CD14-positive monocyte (primary cell): Measurements from ENCODE around the gene TIAM2. TPM values are rescaled to one million over a fixed set of nuclear protein-coding genes. Genes with fewer than 3 reads are reported as not detected.

Experiments used
- DNase-seq, 3 donors: peaks; one replicate each; pipeline ENCODE4 v3.0.0-alpha.2; 2011 to 2022
- H2AFZ ChIP-seq: 2 replicates; pipeline ENCODE4 v1.6.0; 2012; ENCODE audit warnings: mild to moderate bottlenecking, low read depth, low read length, inconsistent platforms; ENCODE audit not compliant: insufficient read depth, poor library complexity, severe bottlenecking
- H3K27ac ChIP-seq, 2 donors: 1 replicate in 1 of 2; 2 replicates in 1 of 2; pipeline ENCODE4 v1.5.1; 2012 to 2013; ENCODE audit warnings: low read length in 2 of 2, control low read depth in 1 of 2, inconsistent platforms in 1 of 2, low read depth in 1 of 2, mild to moderate bottlenecking in 1 of 2
- H3K27me3 ChIP-seq, 2 donors: one replicate each; pipeline versions ENCODE4 v1.6.0 to v1.6.1; 2011 to 2013; ENCODE audit warnings: low read length in 2 of 2; ENCODE audit not compliant: control insufficient read depth in 2 of 2, insufficient read depth in 2 of 2
- H3K36me3 ChIP-seq, 2 donors: replicated peaks in 1 of 2; 1 replicate in 1 of 2; 2 replicates in 1 of 2; pipeline versions ENCODE4 v1.5.1 to v1.6.1; 2012 to 2013; ENCODE audit warnings: low read length in 2 of 2, control low read depth in 1 of 2, inconsistent platforms in 1 of 2, mild to moderate bottlenecking in 1 of 2; ENCODE audit not compliant: insufficient read depth in 2 of 2, control insufficient read depth in 1 of 2
- H3K4me1 ChIP-seq, 2 donors: 1 replicate in 1 of 2; 2 replicates in 1 of 2; pipeline versions ENCODE4 v1.5.1 to v1.6.1; 2012 to 2013; ENCODE audit warnings: low read length in 2 of 2, control low read depth in 1 of 2, inconsistent platforms in 1 of 2, mild to moderate bottlenecking in 1 of 2, moderate library complexity in 1 of 2; ENCODE audit not compliant: insufficient read depth in 2 of 2, control insufficient read depth in 1 of 2
- H3K4me2 ChIP-seq: replicated peaks from 2 replicates; pipeline ENCODE3; 2012; ENCODE audit warnings: low read length, moderate library complexity, mild to moderate bottlenecking; ENCODE audit not compliant: poor library complexity, severe bottlenecking; ENCODE audit errors: extremely low read depth
- H3K4me3 ChIP-seq, 3 experiments: fragments of 200-600 bp in 1 of 3; sonication (generic) in 1 of 3; replicated peaks in 1 of 3; 1 replicate in 2 of 3; 2 replicates in 1 of 3; pipeline ENCODE4 v1.5.1; 2011 to 2013; ENCODE audit warnings: low read length in 3 of 3, mild to moderate bottlenecking in 3 of 3, control low read depth in 2 of 3, low read depth in 2 of 3, inconsistent platforms in 1 of 3, moderate library complexity in 1 of 3
- H3K79me2 ChIP-seq: 2 replicates; pipeline ENCODE4 v1.6.0; 2012; ENCODE audit warnings: mild to moderate bottlenecking, control low read depth, inconsistent platforms, low read length, moderate library complexity; ENCODE audit not compliant: insufficient read depth
- H3K9ac ChIP-seq: 2 replicates; pipeline ENCODE4 v1.6.0; 2017; ENCODE audit warnings: low read length, mild to moderate bottlenecking; ENCODE audit not compliant: insufficient read depth, poor library complexity, severe bottlenecking
- H3K9me3 ChIP-seq, 2 donors: replicated peaks in 1 of 2; 1 replicate in 1 of 2; 2 replicates in 1 of 2; pipeline versions ENCODE4 v1.5.1 to v1.6.1; 2012 to 2013; ENCODE audit warnings: low read length in 2 of 2, control low read depth in 1 of 2; ENCODE audit not compliant: control insufficient read depth in 1 of 2, insufficient read depth in 1 of 2
- H4K20me1 ChIP-seq: 2 replicates; pipeline ENCODE4 v1.6.0; 2012; ENCODE audit warnings: mild to moderate bottlenecking, low read length, control low read depth, moderate library complexity; ENCODE audit not compliant: insufficient read depth
- H3K27ac Mint-ChIP-seq, 7 donors: one replicate each; pipeline ENCODE4 v1.8.0; 2020; ENCODE audit warnings: mild to moderate bottlenecking in 7 of 7, mixed read lengths in 7 of 7, moderate library complexity in 6 of 7, inconsistent platforms in 2 of 7
- H3K27me3 Mint-ChIP-seq, 3 donors: one replicate each; pipeline ENCODE4 v1.8.0; 2021 to 2022; ENCODE audit warnings: low read depth in 3 of 3, mild to moderate bottlenecking in 3 of 3, mixed read lengths in 3 of 3, moderate library complexity in 3 of 3, inconsistent platforms in 1 of 3
- H3K36me3 Mint-ChIP-seq, 2 donors: one replicate each; pipeline ENCODE4 v1.8.0; 2020; ENCODE audit warnings: mixed read lengths in 2 of 2, inconsistent platforms in 1 of 2, mild to moderate bottlenecking in 1 of 2
- H3K4me1 Mint-ChIP-seq: one replicate; pipeline ENCODE4 v1.8.0; 2020; ENCODE audit warnings: mild to moderate bottlenecking, mixed read lengths
- H3K4me3 Mint-ChIP-seq, 2 donors: one replicate each; pipeline ENCODE4 v1.8.0; 2020; ENCODE audit warnings: mild to moderate bottlenecking in 2 of 2, mixed read lengths in 2 of 2, moderate library complexity in 1 of 2
- H3K9me3 Mint-ChIP-seq, 7 donors: one replicate each; pipeline ENCODE4 v1.8.0; 2020 to 2022; ENCODE audit warnings: mixed read lengths in 7 of 7, mild to moderate bottlenecking in 6 of 7, moderate library complexity in 6 of 7, inconsistent platforms in 2 of 7
- WGBS: methylation state at CpG from one replicate; pipeline ENCODE4 v1.1.5; 2013; ENCODE audit warnings: missing lambda C conversion rate; ENCODE audit not compliant: insufficient coverage; 5-methylcytosine and 5-hydroxymethylcytosine counted together
- intact Hi-C, 2 donors: fragments of 100-400 bp; cut with micrococcal nuclease; formaldehyde crosslinking; loops; one replicate each; pipeline versions ENCODE4 v1.15.0 to v1.15.1; 2023
- polyA plus RNA-seq, 3 donors: library from polyadenylated mRNA; depleted of rRNA in 1 of 3; unstranded in 2 of 3; stranded (reverse) in 1 of 3; fragments of 300-500 nt in 2 of 3; fragments of >200 nt in 1 of 3; fragmentation: Illumina TruSeq in 2 of 3; gene quantifications; 1 replicate in 2 of 3; 2 replicates in 1 of 3; pipeline ENCODE4 v1.2.3, GENCODE V29; 2012 to 2021
- TF ChIP-seq, protein P1 (sequence below): fragments of 200-600 bp; IDR thresholded peaks from one replicate; pipeline ENCODE4 v1.8.0; 2022; ENCODE audit warnings: antibody characterized with exemption, mild to moderate bottlenecking

The TIAM2 gene
- polyA plus RNA-seq, 3 donors = 0.25 to 4.2 (median 0.67) TPM

- no CpG with 5 or more reads among the region's 11 CpGs for WGBS
- peaks cover 37 to 69% of the 10 kb centered on the region in 2 donors for H3K36me3 ChIP-seq
- H3K4me2 ChIP-seq = no peak overlapping the region
- H3K27me3 Mint-ChIP-seq = peaks cover 0 to 1% (median 1%) of the 10 kb centered on the region in 3 donors
- H3K27me3 ChIP-seq = no peaks in the 10 kb centered on the region
- no peaks in the 10 kb centered on the region for H3K9me3 Mint-ChIP-seq
- H3K9me3 ChIP-seq = no peaks in the 10 kb centered on the region
- H3K9ac ChIP-seq = no peak overlapping the region
- no peaks in the 10 kb centered on the region for H4K20me1 ChIP-seq
- peaks cover 38 to 49% of the 10 kb centered on the region in 2 donors for H3K36me3 Mint-ChIP-seq
- intact Hi-C loops = loop anchor here in 1 of 2 donors (5.0 to 10.0 kb wide), 2 partner anchors 89 to 337 kb away; no protein-coding TSS in a partner anchor
- no peak overlapping the region for H3K27ac ChIP-seq
- H3K4me3 Mint-ChIP-seq = no peak overlapping the region
- H3K4me1 Mint-ChIP-seq = no peaks in the 10 kb centered on the region
- no peak overlapping the region for H3K27ac Mint-ChIP-seq
- no peak overlapping the region for H2AFZ ChIP-seq
- no peaks in the 10 kb centered on the region for H3K4me1 ChIP-seq
- TF ChIP-seq, protein P1, sequence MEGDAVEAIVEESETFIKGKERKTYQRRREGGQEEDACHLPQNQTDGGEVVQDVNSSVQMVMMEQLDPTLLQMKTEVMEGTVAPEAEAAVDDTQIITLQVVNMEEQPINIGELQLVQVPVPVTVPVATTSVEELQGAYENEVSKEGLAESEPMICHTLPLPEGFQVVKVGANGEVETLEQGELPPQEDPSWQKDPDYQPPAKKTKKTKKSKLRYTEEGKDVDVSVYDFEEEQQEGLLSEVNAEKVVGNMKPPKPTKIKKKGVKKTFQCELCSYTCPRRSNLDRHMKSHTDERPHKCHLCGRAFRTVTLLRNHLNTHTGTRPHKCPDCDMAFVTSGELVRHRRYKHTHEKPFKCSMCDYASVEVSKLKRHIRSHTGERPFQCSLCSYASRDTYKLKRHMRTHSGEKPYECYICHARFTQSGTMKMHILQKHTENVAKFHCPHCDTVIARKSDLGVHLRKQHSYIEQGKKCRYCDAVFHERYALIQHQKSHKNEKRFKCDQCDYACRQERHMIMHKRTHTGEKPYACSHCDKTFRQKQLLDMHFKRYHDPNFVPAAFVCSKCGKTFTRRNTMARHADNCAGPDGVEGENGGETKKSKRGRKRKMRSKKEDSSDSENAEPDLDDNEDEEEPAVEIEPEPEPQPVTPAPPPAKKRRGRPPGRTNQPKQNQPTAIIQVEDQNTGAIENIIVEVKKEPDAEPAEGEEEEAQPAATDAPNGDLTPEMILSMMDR = no peak
- H3K4me3 ChIP-seq = no peak overlapping the region
- DNase-seq = no peak
- H3K79me2 ChIP-seq = no peaks in the 10 kb centered on the region
Measured at GRCh38 chr6:155261111-155261900, 266.2 kb downstream of the TIAM2 start.

GRCh38 chr6:155262655-155263054, 267.5 kb downstream of the TIAM2 start:
- Histone ChIP-seq H4K20me1 (no peaks in the 10 kb centered on the region), H3K79me2 (no peaks in the 10 kb centered on the region), H3K4me3 (no peak overlapping the region), H3K4me1 (no peaks in the 10 kb centered on the region), H3K9me3 (no peaks in the 10 kb centered on the region), H3K36me3 (peaks cover 29 to 56% of the 10 kb centered on the region in 2 donors), H3K9ac (no peak overlapping the region), H3K27ac (peak overlapping the region in 1 of 2 donors; percentile 12), H3K4me2 (no peak overlapping the region), H3K27me3 (no peaks in the 10 kb centered on the region), H2AFZ (no peak overlapping the region)
- DNase-seq = no peak
- no CpG with 5 or more reads among the region's 4 CpGs for WGBS
- H3K4me1 Mint-ChIP-seq = no peaks in the 10 kb centered on the region
- intact Hi-C loops = loop anchor here in 1 of 2 donors (5.0 to 10.0 kb wide), 2 partner anchors 90 to 338 kb away; no protein-coding TSS in a partner anchor
- H3K36me3 Mint-ChIP-seq = peaks cover 32 to 48% of the 10 kb centered on the region in 2 donors
- H3K4me3 Mint-ChIP-seq = no peak overlapping the region
- TF ChIP-seq, protein P1 = no peak
- peaks cover 0 to 2% (median 0%) of the 10 kb centered on the region in 7 donors for H3K9me3 Mint-ChIP-seq
- H3K27ac Mint-ChIP-seq = peak overlapping the region in 3 of 7 donors; percentile 44 to 71 (median 61)
- peaks cover 0 to 1% (median 1%) of the 10 kb centered on the region in 3 donors for H3K27me3 Mint-ChIP-seq
